HG02973 (cell line): ENCODE measurements around the gene CNTNAP2.
"Not testable (repeated sequence)": the region's sequence is repeated elsewhere in the genome, so short reads cannot be mapped to it uniquely, and the experiment has no call there.

Experiments used
- ATAC-seq: cut with Tn5 transposase; IDR thresholded peaks from one replicate; pipeline ENCODE4 v1.9.1; 2021; ENCODE audit warnings: moderate library complexity; ENCODE audit not compliant: unreplicated experiment

The CNTNAP2 gene

DNA sequence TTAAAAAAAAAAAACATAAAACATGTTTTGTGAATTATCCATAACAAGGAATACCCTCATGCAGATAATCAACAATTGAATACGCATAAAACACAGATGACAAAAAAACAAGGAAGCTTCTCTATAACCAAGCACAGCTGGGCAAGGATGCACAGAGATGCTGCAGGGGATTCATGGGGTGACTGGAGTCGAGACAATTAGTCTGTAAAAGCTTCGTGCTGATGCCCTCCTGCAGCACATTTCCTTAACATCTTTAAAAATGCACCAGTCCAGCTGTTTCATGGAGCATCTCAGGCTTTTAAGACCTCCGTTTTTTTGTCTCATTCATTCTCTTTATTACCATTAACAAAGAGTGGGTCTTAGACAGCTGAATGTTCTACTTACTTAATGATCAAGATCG is 1680.0 kb downstream of the CNTNAP2 start:
- no peak for ATAC-seq

DNA sequence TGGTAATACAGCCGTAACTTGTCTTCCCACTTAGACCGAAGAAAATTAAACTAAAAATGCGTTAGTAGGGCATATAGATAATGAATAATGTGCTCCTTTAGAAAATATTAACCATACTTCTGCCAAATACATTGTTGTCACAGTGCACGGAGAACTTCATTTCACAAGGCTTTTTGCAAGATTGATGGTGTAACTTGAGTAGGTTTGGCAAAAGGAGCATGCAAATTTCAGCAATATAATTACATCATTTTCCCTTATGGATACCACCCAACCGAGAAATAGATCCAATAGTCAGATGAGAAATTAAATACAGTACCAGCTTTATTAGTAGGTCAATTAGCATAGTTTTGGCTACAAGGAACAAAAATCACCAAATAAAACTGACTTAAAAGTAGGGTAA is 1681.4 kb downstream of the CNTNAP2 start:
- ATAC-seq = no peak

DNA sequence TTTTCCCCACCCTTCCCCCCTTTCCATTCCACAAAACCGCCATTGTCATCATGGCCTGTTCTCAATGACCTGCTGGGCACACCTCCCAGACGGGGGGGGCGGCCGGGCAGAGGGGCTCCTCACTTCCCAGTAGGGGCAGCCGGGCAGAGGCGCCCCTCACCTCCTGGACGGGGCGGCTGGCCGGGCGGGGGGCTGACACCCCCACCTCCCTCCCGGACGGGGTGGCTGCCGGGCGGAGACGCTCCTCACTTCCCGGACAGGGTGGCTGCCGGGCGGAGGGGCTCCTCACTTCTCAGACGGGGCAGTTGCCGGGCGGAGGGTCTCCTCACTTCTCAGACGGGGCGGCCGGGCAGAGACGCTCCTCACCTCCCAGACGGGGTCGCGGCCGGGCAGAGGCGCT is 1685.2 kb downstream of the CNTNAP2 start:
- not testable (repeated sequence) for ATAC-seq

DNA sequence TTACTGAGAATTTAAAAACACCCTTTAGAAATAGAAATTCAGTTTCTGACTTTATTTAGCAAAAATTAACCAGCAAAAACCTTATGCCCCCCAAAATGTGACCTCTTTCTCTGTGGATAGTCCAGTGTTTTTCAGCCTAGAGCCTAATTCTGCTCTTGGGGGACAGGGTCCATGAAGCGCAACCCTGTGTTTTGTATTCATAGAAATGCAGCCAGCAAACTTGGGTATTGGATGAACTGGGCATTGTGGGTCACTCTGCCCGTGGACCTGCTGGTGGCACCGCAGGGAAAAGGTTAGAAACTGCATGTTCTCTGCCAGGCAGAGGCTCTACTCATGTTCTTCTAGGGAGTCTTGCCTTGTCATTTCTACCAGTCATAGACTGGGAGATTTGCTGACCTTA is 1686.5 kb downstream of the CNTNAP2 start:
- ATAC-seq = no peak

- ATAC-seq = no peak
Observed at GRCh38 chr7:147803606-147804005, 1687.0 kb downstream of the CNTNAP2 start.

DNA sequence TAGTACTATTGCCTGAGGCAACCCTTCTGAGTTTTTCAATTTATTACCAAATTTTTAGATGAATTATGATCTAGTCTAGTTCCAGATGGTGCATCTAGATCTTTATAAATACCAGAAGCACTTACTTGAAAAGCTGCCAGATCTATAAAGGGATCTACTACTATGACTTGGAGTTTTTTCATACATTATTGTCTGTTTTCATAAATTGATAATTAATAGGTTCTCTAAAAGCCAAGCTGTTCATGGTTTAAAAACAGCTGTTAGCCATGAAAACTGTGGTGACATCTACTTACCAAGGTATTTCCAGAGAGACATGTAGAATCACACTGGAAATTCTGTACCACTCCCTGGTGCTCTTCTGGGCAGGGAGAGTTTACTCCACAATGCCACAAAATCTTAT is 1687.4 kb downstream of the CNTNAP2 start:
- no peak for ATAC-seq

- ATAC-seq = no peak
Observed at GRCh38 chr7:147805996-147806576, 1689.5 kb downstream of the CNTNAP2 start.

GRCh38 chr7:147809786-147810185 is 1693.2 kb downstream of the CNTNAP2 start:
- ATAC-seq = no peak

DNA sequence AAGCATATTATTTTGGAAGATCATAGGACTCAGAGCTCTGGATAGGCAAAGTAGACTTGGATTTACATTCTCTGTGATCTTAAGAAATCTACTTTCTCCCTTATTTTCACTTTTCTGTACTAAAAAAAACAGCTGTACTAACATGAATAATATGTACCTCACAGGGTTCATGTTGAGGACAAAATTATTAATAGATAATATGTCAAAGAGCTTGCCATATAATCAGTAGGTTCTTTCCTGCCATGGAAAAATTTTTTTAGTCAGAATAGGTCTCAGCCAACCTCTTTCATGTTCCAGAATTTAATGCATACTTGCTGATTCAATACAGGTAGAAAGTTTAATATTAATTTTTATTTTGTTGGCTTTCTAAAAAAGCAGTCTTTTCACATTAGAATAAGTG is 1693.7 kb downstream of the CNTNAP2 start:
- no peak for ATAC-seq

GRCh38 chr7:147811923-147812322 is 1695.3 kb downstream of the CNTNAP2 start:
- no peak for ATAC-seq

GRCh38 chr7:147813316-147813715 is 1696.7 kb downstream of the CNTNAP2 start:
- ATAC-seq = no peak

- ATAC-seq = no peak
Observed at GRCh38 chr7:147818317-147818716, 1701.7 kb downstream of the CNTNAP2 start.

- no peak for ATAC-seq
Observed at GRCh38 chr7:147824671-147825070, 1708.1 kb downstream of the CNTNAP2 start.

GRCh38 chr7:147829016-147829415 is 1712.4 kb downstream of the CNTNAP2 start:
- no peak for ATAC-seq

- no peak for ATAC-seq
Observed at GRCh38 chr7:147833557-147833956, 1717.0 kb downstream of the CNTNAP2 start.

- no peak for ATAC-seq
Observed at GRCh38 chr7:147833970-147834369, 1717.4 kb downstream of the CNTNAP2 start.

GRCh38 chr7:147852833-147853232 is 1736.2 kb downstream of the CNTNAP2 start:
- no peak for ATAC-seq

- ATAC-seq = no peak
Observed at GRCh38 chr7:147857152-147858140, 1740.8 kb downstream of the CNTNAP2 start.

GRCh38 chr7:147858421-147858820 is 1741.8 kb downstream of the CNTNAP2 start:
- ATAC-seq = no peak

DNA sequence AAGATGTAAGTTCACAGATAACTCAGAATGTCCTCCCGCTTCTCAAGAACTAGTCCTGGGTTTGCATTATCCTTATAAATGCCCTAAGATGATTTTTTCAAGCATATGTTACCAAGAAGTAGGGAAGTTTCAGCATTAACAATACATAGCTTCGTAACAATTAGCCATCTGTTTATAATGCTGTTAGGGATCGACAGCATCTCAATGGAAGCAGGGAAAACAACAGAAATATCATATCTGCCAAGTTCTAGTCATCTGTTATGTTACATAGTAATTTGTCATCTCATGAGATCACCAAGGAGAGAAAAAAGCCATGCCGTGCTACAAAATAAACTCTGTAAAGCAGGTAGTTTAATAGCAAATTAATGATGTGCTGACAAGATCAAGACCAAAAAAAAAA is 1742.4 kb downstream of the CNTNAP2 start:
- no peak for ATAC-seq

DNA sequence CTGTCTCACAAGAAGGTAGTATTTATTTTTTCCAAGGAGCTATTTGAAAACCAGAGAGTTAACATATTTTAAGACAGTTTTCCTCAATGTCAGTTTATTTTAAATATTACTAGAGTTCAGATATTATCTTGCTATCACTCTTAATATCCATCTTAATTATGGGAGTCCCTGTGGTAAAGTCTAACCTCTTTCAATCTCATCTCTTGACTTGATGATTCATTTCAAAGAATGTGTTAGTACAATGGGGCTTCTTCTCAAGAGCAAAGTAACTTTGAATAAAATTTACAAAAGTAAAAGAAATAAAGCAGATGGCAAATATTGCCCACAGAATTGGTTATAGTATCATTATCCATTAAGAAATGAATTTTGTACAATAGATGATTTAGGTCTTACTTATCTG is 1742.9 kb downstream of the CNTNAP2 start:
- ATAC-seq = no peak

DNA sequence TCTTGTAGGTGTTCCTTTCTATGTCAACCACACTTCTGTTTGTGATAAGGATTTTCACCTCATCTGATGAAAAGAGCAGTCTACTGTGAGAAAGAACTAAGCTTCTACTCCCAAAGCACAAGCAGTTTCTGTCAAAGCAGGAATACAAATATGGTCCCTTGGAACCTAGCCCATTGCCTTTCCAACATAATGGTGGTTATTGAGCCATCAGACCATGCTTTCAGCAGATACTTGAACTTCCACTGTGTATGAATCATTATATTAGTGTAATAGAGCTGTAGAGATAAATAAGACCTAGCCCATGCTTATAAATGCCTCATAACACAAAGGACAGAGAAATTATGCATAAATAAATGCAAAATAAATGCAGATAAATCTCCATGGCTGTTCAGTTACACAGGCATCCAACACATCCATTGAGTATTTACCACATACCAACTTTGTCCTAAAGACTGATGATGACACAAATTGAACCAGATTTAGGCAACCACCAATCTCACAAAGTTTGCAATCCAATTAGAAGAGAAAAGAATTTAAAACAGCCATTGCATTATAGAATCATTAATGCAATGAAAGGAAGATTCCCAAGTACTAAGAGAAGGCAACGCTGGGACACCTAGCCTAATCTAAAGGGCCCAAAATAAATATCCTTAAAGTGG is 1744.6 kb downstream of the CNTNAP2 start:
- ATAC-seq = no peak
